ENCODE data around the gene BCKDK. TPM values are rescaled to one million over a fixed set of nuclear protein-coding genes. Genes with fewer than 3 reads are reported as not detected.
A peak's percentile ranks its signal among the peaks of the same experiment; 100 is the strongest.

The BCKDK gene
- total and polyA plus RNA-seq, 2 of the 8 experiments (the other 6 are each of a cell fraction or from before 2014, with no cell fraction given) = 49.6 to 77.1 TPM

GRCh38 chr16:31132303-31132979, 24.3 kb downstream of the BCKDK start:
- ChIA-PET POLR2A (ENCODE audit: partially characterized antibody) (interaction anchor here (0.6 to 34.9 kb wide), 7 partner anchors 4 to 58 kb away, joined by 3 to 713 read pairs (median 6); partner anchors contain the start of genes BCKDK, FUS, KAT8 and PRSS36), CTCF (ENCODE audit: partially characterized antibody) (interaction anchor here (1.5 kb wide), 1 partner anchor 39 kb away, joined by 5 read pairs; no protein-coding TSS in a partner anchor)
- Histone ChIP-seq H3K79me2 (ENCODE audit: control insufficient read depth in 1 of 2, insufficient read depth in 2 of 2, low read length in 2 of 2) (peaks cover 0 to 19% of the 10 kb centered on the region in 2 experiments; a peak in 2 of 4 replicates), H4K91ac (replicated peaks; ENCODE audit: insufficient read length, low read length) (no peak overlapping the region), H3K18ac (ENCODE audit: extremely low read depth, low read length) (no peak overlapping the region), H3K9ac (replicated peaks in 1 of 4; ENCODE audit: extremely low read depth in 1 of 4, low read depth in 3 of 4, low read length in 3 of 4) (no peak overlapping the region), H3K27me3 (replicated peaks in 1 of 4; ENCODE audit: control insufficient read depth in 3 of 4, extremely low read depth in 1 of 4, insufficient read depth in 3 of 4, low read length in 3 of 4) (no peaks in the 10 kb centered on the region), H4K20me1 (replicated peaks in 1 of 2; ENCODE audit: control insufficient read depth in 1 of 2, insufficient read depth in 2 of 2, low read length in 2 of 2) (peaks cover 6 to 7% of the 10 kb centered on the region in 2 experiments), H3K9me3 (ENCODE audit: insufficient read depth in 2 of 2, low read depth in 1 of 2, low read length in 1 of 2) (no peaks in the 10 kb centered on the region), H2BK20ac (ENCODE audit: low read length) (no peak overlapping the region), H2BK15ac (ENCODE audit: low read length) (0 out of 2 replicates have a peak overlapping the region, but pooled peaks have one; percentile 29), H3K4me1 (replicated peaks in 1 of 4; ENCODE audit: control insufficient read depth in 3 of 4, insufficient read depth in 4 of 4, low read length in 3 of 4) (peaks cover 0 to 39% (median 32%) of the 10 kb centered on the region in 4 experiments; a peak in 6 of 7 replicates), H3K79me1 (ENCODE audit: low read depth, low read length) (peaks cover 9% of the 10 kb centered on the region), H4K5ac (ENCODE audit: insufficient read length, low read depth, low read length) (no peak overlapping the region), H3K23me2 (ENCODE audit: low read depth, low read length) (peaks cover 16% of the 10 kb centered on the region), H3K36me3 (ENCODE audit: control insufficient read depth in 2 of 4, insufficient read depth in 4 of 4, low read length in 3 of 4) (peaks cover 14 to 27% (median 18%) of the 10 kb centered on the region in 4 experiments), H3K4me2 (ENCODE audit: insufficient read depth in 1 of 2, low read depth in 2 of 2, low read length in 2 of 2) (no peak overlapping the region), H2AK5ac (ENCODE audit: low read depth, low read length) (no peak overlapping the region), H2BK5ac (ENCODE audit: low read depth, low read length) (no peak overlapping the region), H3K4ac (replicated peaks; ENCODE audit: insufficient read length, low read depth, low read length) (no peak overlapping the region), H2AFZ (ENCODE audit: low read length) (no peak overlapping the region), H3K56ac (replicated peaks; ENCODE audit: insufficient read length, low read depth, low read length) (no peak overlapping the region), H4K8ac (ENCODE audit: extremely low read depth, insufficient read depth, low read length) (no peak overlapping the region), H2BK120ac (replicated peaks; ENCODE audit: low read depth, low read length) (no peak overlapping the region), H2BK12ac (ENCODE audit: low read depth, low read length) (no peak overlapping the region), H3K23ac (ENCODE audit: insufficient read length) (no peak overlapping the region), H3K4me3 (ENCODE audit: extremely low read depth in 1 of 4, insufficient read depth in 2 of 4, low read depth in 3 of 4, low read length in 4 of 4) (no peak overlapping the region), H3K27ac (ENCODE audit: low read depth, low read length) (no peak overlapping the region), H3K14ac (ENCODE audit: insufficient read length) (no peak overlapping the region)
- no peak for DNase-seq (ENCODE audit: low read depth in 1 of 2, low spot score in 2 of 2)
- WGBS, 2 experiments (ENCODE audit: extremely low coverage in 1 of 2, insufficient coverage in 1 of 2, insufficient read length in 1 of 2, insufficient replicate concordance in 2 of 2, low coverage in 1 of 2, low lambda C conversion rate in 2 of 2, missing lambda C conversion rate in 1 of 2) = 87% methylated on average over 20 of the region's 20 CpGs; no CpG with 5 or more reads in 1 of the 2 experiments
- no peak for FAIRE-seq
- no peak for TF ChIP-seq RBBP5 (IDR thresholded peaks at IDR 0.05; ENCODE audit: borderline replicate concordance, low read depth, low read length)
- no peak for TF ChIP-seq JUND (IDR thresholded peaks at IDR 0.05; ENCODE audit: low read length)
- TF ChIP-seq MAFK (IDR thresholded peaks at IDR 0.05; ENCODE audit: low read depth, low read length) = no peak
- TF ChIP-seq BCL11A (IDR thresholded peaks at IDR 0.05; ENCODE audit: low read depth in 2 of 2, low read length in 2 of 2) = no peak
- no peak for TF ChIP-seq CEBPB (IDR thresholded peaks at IDR 0.05; ENCODE audit: low read depth, low read length)
- TF ChIP-seq EZH2 (IDR thresholded peaks at IDR 0.05; ENCODE audit: low read depth, low read length, severe bottlenecking) = no peak
- TF ChIP-seq NANOG (IDR thresholded peaks at IDR 0.05; ENCODE audit: insufficient read depth, low read depth, low read length, poor library complexity, severe bottlenecking) = no peak
- no peak for TF ChIP-seq HDAC2 (IDR thresholded peaks at IDR 0.05; ENCODE audit: borderline replicate concordance in 1 of 2, low read depth in 2 of 2, low read length in 2 of 2)
- no peak for TF ChIP-seq BRCA1 (IDR thresholded peaks at IDR 0.05; ENCODE audit: low read depth, low read length)
- no peak for TF ChIP-seq SIN3A (conservative IDR thresholded peaks at IDR 0.05 in 1 of 2, IDR thresholded peaks at IDR 0.05 in 1 of 2; ENCODE audit: low read depth in 1 of 2, low read length in 2 of 2)
